Measurements from ENCODE around the gene CYP51A1.
"Not testable (repeated sequence)": the region's sequence is repeated elsewhere in the genome, so short reads cannot be mapped to it uniquely, and the experiment has no call there.

Gene CYP51A1

GRCh38 chr7:92100534-92100933, 33.7 kb downstream of the CYP51A1 start:
- H3K4me3 ChIP-seq (replicated peaks; ENCODE audit: low read depth, low read length) = no peak overlapping the region
- TF ChIP-seq CTCF (IDR thresholded peaks at IDR 0.05; ENCODE audit: low read length, missing control alignments) = no peak

GRCh38 chr7:92095380-92095779, 38.9 kb downstream of the CYP51A1 start:
- no peak for DNase-seq (ENCODE audit: low read depth)
- H3K4me3 ChIP-seq (replicated peaks; ENCODE audit: low read depth, low read length) = no peak overlapping the region
- TF ChIP-seq CTCF (IDR thresholded peaks at IDR 0.05; ENCODE audit: low read length, missing control alignments) = no peak

More at GRCh38 chr7:92100534-92100933, 33.7 kb downstream of the CYP51A1 start:
- no peak for DNase-seq (ENCODE audit: low read depth)

DNA sequence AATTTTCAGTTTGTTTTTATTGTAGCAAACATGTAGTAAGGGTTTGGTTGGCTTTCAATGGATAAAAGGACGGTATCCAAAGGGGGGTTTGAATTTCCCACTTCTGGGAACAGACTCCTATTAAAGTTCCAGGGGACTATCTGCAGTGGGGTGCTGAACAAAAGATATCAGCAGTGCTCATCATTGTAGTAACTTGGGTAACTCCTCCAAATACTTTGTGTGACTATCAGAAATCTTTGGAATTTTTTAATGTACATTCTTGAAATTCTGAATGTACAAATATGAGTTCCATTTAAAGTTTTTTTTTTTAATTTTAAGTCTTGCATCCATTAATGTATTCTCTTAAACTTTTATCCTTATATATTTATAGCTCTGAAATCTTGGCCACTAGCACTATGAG, 42.1 kb downstream of the CYP51A1 start:
- no peak for DNase-seq (ENCODE audit: low read depth)
- TF ChIP-seq CTCF (IDR thresholded peaks at IDR 0.05; ENCODE audit: low read length, missing control alignments) = no peak
- no peak overlapping the region for H3K4me3 ChIP-seq (replicated peaks; ENCODE audit: low read depth, low read length)

- no peak overlapping the region for H3K4me3 ChIP-seq (replicated peaks; ENCODE audit: low read depth, low read length)
- TF ChIP-seq CTCF (IDR thresholded peaks at IDR 0.05; ENCODE audit: low read length, missing control alignments) = no peak
- DNase-seq (ENCODE audit: low read depth) = no peak
Observed at GRCh38 chr7:92088266-92088665, 46.0 kb downstream of the CYP51A1 start.

GRCh38 chr7:92083922-92084321, 50.4 kb downstream of the CYP51A1 start:
- not testable (repeated sequence) for DNase-seq (ENCODE audit: low read depth); H3K4me3 ChIP-seq (replicated peaks; ENCODE audit: low read depth, low read length)

DNA sequence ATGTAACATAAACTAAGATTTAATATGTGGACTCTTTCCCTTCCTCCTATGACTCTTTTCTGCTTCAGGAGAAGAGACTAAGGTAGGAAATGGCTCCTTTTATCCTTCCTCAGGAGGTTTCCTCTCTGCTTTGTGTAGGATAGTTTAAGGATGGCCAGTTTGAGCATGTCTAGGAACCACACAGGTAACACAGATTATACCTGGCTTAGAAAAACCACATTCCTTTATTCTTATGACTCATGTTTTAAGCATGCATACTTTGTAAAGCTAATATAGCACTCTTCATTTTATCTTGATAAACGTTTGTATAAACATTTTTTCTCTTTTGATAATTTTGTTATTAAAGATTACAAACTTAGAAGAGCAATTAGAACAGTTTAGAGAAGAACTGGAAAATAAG, 57.8 kb downstream of the CYP51A1 start:
- no peak for DNase-seq (ENCODE audit: low read depth)
- TF ChIP-seq CTCF (IDR thresholded peaks at IDR 0.05; ENCODE audit: low read length, missing control alignments) = no peak
- no peak overlapping the region for H3K4me3 ChIP-seq (replicated peaks; ENCODE audit: low read depth, low read length)

GRCh38 chr7:92075455-92076158, 58.7 kb downstream of the CYP51A1 start:
- no peak overlapping the region for H3K4me3 ChIP-seq (replicated peaks; ENCODE audit: low read depth, low read length)
- no peak for TF ChIP-seq CTCF (IDR thresholded peaks at IDR 0.05; ENCODE audit: low read length, missing control alignments)
- no peak for DNase-seq (ENCODE audit: low read depth)
